NK-92 (cell line): ENCODE results near the gene CCDC88C.
"Not testable (repeated sequence)": the region's sequence is repeated elsewhere in the genome, so short reads cannot be mapped to it uniquely, and the experiment has no call there.

Experiments used
- DNase-seq: peaks from one replicate; lab custom pipeline; 2025; ENCODE audit not compliant: unreplicated experiment; lab: John Stamatoyannopoulos, UW

Gene CCDC88C

DNA sequence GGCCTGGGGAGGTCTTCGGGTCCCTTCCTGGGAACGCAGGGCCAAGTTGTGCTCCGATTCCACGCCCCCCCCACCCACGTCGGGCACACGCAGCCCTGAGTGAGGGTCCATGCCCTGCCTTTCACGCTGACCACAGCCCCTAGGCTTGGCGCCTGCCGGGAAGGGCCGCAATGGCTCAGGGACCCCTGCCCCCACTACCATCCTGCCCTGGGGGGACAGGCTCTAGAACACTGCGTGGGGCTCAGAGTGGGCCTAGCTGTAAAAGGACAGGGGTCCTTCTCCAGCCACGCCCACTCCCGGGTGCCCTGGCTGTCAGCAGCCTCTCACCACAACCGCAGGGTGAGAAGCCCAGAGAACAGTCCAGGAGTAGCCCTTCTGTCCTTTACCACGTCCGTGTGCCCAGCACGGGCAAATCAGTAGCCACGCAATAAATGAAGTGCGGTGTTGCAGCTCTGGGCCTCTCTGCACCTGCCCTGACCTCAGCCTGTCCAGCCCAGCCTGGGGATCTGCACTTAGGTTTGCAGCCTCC, 163.8 kb downstream of the CCDC88C start:
- DNase-seq, result no peak

DNA sequence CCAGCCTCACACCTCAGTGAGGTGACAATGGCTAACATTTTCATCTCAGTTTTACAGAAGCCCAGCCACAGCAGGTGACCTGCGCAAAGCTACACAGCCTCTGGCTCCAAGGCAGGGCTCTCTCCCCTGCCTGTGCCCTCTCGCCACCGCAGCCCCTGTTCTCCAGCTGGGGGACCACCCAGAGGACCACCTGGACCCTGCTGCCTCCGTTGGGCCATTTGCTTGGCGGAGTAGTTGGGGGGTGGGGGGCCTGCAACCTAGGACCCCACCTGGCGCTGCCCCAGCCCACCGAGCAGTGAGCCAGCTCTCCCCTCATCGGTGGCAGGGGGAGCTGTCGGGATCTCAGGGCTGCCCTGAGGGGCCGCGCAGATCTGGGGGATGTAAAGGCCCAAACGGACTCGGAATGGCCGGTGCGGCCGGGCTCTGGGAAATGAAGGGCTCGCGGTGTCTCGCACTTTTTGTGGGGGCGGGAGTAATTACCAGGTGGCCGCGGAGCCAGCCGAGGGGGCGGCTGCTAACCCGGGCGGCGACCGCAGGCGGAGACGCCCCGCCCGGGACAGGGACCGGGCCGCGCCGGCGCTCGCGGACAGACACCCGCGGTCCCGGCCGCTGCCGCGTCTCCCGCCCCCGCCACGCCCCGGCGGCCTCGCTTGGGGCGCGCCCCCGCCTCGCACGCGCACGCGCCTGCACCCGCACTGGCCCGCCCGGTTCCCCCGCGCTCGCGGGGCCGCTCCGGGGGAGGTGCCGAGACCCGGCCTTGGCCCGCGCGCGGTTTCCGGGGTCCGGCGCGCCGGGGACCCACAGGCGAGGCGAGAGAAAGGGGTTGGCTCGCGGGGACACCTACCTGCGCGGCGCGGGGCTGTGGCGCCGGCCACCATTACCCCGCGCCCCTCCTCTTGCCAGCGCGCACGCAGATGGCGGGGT, 164.5 kb downstream of the CCDC88C start:
- no peak for DNase-seq

DNA sequence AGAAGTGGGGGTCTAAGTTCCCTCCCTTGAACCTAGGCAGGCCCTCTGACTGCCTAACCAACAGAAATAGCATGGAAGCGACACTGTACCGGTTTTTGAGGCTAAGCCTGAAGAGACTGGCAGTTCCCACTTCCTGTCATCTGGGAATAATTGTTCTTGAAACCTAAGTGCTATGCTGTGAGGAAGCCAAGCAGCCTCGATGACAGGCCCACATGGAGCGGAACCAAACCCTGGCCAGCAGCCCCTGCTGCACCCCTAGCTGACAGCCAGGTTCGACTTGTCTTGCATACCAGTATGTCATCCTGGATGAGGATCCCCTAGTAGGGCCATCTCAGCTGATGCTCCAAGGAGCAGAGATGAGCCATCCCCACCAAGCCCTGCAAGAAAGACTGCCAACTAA, 166.7 kb downstream of the CCDC88C start:
- no peak for DNase-seq

DNA sequence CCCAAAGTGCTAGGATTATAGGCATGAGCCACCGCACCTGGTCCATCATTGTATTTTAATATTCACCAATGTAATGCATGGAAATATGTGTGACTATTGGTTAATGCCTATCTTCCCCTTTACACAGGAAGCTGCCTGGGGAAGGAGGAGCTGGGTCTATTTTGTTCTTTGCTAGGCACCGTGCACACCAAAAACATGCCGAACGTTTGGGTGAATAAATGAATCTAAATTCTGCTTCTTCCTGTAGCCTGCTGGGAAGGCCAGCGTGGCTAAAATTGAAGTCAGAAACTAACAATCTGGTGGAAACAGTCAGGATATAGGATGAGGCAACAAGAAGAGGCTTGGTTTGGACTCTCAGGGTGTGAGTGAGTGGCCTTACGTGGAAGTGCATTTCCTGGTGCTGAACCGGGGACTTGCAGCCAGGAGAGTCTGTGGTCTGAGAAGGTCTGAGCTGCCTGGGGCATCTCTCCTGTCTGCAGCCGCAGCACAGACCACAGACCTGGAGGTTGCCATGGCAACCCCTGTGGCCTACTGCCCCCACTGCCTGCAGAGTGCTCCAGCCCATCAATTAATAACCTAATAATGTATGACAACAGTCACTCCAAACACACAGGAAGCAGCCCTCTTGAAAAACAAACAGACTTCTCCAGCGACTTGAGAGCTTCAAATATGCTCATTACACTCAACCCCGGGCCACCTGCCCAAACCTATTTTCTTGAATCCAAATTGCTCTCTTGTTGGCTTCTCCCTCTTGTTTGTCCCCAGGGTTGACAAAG, 167.6 kb downstream of the CCDC88C start:
- DNase-seq, result peak; percentile 29

DNA sequence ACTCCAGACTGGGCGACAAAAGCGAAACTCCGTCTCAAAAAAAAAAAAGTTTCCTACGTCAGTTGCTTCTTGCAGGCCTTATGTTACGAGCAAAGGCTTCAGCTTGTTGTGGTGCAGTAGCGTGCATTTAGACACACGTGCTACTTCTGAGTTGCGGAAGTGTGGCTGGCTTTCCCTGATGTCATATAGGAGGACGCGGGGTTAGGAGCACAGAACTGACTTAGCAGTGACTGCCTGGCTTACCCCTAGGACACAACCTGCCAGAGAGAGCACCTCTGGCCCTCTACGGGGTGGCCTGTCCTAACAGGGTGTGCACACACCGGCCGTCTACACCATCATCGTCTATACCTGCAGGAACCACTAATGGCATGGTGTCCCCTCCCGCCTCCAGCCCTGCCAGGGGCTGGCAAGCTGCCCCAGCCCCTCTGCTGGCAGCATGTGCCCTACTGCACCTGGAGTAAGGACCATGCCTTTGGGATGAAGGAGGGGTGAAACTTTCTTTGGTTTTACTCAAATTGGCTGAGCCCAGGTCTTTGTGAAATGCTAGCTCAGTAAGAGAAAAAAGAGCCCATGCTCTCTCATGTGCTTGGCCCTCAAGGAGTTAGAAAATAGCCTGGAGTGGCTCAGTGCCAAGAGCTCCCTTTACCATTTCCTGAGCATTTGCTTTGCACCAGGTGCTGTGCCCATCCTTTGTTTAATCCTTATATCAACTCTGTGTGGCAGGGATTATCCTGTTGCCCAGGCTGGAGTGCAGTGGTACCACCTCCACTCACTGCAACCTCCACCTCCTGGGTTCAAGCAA, 171.4 kb downstream of the CCDC88C start:
- DNase-seq, result no peak

DNA sequence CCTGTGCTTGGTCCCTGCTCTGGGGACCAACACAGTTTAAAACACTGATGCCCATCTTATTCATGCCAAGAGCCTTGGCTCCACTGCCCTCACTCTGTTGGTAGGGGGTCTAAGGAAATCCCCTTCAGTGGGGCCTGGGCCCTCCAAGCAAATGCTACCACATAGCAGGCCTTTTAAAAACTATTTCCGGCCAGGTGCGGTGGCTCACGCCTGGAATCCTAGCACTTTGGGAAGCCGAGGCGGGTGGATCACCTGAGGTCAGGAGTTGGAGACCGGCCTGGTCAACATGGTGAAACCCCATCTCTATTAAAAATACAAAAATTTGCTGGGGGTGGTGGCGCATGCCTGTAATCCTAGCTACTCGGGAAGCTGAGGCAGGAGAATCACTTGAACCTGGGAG, 172.0 kb downstream of the CCDC88C start:
- DNase-seq, result not testable (repeated sequence)

DNA sequence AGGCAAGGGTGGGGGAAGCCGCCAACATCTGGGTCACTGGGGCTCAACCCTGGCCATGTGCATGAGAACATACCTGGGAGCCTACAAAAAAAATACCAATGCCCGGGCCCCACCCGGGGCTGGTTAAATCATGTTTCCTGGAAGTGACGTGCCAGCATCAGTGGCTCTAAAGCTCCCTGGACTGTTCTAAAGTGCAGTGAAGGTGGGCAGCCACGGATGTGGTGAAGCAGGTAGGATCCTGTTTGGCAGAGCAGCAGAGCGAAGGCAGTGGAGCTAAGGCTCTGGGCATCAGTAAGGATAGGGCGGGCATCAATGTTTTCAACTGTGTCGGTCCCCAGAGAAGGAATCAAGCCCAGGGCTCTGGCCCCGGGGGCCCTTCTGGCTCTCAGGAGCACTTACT, 172.6 kb downstream of the CCDC88C start:
- DNase-seq, result no peak

DNA sequence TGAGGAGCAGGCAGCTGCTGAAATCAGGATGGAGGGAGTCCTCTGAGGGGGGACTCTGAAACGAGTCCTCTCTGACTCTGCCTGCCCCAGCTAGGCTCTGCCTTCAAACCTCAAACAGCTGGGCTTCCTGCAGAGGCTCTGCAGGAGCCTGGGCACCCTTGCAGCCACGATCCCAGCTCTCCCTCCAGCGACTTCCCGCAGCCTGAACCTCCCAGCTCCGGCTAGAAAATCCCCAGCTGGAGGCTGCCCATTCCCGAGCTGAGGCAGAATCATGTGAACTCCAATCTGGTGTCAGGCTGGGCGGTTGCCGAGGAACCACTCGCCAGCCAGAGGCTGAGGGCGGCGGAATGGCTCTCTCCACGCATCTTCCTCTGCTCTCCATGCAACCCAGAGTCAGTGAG, 173.1 kb downstream of the CCDC88C start, which contains the start of gene GPR68:
Gene GPR68 (minus strand): TSS at position 204 of the 401 bp plus-strand sequence. CDS start 9,654 bp downstream, outside the sequence.
- no peak for DNase-seq

DNA sequence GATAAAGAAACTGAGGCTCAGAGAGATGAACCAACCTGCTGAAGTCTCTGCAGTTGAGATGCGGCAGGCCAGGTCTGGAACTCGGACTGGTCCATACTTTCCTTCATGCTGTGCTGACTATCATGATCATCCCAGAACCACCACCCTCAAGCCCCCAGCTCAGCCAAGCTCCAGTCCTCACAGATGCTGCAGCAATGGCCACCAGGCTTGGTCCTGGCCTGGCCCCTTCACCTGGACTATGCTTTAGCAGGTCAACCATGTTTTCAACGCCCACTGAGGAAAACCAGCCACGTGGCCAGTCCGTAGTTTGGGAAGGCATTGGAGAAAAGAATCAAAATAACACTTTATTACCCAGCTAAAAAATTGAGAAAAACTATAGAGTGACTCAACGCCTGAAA, 174.5 kb downstream of the CCDC88C start:
- no peak for DNase-seq

DNA sequence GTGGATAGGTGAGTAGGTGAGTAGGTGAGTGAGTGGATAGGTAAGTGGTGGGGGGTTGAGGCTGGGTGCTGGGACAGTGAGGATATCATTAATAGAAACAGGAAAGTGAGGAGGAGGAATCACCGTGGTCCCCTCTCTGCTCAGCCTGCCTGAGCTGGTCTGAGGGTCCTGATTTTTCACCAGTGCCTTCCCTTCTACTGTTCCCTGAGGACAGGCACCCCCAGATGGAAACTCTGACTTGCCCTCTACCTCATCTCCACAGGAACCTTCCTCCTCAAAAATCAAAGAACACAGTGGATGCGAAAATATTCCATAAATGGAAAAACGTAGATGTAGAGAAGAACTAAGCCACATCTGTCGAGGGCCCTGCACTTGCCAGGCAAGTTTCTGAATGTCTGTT, 175.0 kb downstream of the CCDC88C start:
- DNase-seq, result no peak

DNA sequence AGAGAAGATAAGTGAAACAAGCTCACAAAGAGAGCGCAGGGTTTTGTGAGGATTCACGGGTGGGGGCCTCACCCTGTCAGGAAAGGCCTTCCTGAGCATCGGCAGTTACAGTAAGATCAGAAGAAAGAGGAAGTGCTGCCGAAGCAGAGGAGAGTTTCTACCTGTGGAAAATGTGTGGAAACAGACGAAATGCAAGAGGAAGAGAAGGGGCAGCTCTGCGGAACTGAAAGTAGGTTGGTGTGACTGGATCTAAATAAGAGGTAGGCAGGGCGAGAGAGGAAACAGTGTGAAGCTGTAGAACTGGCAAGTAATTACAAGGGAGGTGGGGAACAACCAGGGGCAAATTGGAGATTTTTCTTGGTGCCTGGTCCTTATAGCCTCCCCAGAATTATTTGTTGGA, 175.8 kb downstream of the CCDC88C start:
- no peak for DNase-seq

DNA sequence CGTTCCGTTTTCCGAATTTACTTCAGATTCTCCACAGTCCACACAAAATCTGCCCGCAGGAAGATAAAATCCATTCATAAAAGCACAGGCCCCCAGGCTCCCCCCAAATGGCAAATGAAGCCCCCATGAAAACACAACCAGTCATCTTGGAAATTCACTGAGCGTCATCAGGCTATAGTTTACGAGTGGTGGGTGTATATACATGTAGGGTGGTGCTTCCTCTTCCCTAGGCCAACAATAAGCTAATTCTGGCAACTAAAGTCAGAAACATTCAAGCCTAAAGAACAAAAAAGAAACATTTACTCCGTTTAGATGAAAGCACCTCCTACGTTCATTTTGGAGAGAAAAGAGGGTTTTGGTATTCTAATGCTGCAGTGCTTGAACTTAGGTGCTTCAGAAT, 179.0 kb downstream of the CCDC88C start:
- DNase-seq, result no peak

DNA sequence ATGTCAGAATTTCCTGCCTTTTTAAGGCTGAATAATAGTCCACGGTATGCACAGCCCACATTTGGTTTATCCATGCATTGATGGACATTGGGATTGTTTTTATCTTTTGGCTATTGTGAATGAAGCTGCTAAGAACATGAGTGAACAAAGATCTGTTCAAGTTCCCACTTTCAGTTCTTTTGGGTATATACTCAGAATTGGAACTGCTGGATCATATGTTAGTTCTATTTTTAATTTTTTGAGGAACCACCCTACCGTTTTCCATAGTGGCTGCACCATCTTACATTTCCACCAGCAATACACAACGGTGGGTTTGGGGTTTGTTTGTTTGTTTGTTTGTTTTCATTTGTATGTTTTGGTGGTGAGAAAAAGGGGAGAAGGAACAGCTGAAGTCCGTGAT, 179.5 kb downstream of the CCDC88C start:
- DNase-seq, result no peak

DNA sequence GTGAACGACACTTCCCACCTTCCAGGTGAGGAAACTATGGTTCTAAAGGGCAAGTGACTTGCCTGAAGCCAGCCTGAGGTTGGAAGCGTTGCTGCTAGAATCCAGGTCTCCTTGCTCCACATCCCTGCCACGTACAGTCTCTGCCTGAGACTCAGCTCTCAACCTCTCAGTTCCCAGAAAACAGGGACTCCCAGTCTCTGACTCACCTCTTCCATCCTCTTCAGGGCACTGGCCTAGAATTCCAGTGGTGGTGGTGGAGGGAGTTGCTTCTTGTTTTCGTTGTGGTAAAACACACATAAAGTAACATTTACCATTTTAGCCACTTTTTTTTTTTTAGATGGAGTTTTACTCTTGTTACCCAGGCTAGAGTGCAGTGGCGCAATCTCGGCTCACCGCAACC, 180.4 kb downstream of the CCDC88C start:
- DNase-seq, result no peak

DNA sequence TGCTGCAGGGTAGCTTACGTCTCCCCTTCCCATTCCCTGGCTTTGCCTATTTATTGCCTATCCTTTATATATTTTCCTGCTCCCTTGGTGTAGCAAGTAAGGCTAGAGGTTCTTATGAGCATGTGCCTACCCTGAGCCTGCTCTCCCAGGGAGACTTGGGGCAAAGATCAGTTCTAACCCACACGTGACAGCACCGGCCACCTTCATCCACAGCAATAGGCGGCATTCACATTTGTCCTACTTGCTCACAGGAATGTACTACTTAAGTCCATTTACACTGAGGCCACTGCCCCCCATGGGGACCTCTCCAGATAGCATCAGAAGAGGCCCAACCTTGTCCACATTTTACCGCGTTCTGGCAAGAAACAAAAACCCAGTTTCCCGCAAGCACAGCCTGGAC, 181.8 kb downstream of the CCDC88C start:
- DNase-seq, result no peak

DNA sequence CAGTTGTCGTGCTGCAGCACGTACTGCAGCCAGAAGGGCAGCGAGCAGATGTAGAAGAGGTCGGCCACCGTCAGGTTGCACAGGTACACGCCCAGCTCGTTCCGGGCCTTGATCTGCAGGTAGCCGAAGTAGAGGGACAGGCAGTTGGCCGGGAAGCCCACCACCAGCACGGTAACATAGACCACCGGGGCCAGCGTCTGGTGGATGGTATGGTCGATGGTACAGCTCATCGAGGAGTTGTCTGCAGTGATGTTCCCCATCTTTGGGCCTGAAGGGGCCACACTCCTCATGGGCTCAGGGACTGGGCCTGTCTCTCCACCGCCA, 182.9 kb downstream of the CCDC88C start:
- no peak for DNase-seq

DNA sequence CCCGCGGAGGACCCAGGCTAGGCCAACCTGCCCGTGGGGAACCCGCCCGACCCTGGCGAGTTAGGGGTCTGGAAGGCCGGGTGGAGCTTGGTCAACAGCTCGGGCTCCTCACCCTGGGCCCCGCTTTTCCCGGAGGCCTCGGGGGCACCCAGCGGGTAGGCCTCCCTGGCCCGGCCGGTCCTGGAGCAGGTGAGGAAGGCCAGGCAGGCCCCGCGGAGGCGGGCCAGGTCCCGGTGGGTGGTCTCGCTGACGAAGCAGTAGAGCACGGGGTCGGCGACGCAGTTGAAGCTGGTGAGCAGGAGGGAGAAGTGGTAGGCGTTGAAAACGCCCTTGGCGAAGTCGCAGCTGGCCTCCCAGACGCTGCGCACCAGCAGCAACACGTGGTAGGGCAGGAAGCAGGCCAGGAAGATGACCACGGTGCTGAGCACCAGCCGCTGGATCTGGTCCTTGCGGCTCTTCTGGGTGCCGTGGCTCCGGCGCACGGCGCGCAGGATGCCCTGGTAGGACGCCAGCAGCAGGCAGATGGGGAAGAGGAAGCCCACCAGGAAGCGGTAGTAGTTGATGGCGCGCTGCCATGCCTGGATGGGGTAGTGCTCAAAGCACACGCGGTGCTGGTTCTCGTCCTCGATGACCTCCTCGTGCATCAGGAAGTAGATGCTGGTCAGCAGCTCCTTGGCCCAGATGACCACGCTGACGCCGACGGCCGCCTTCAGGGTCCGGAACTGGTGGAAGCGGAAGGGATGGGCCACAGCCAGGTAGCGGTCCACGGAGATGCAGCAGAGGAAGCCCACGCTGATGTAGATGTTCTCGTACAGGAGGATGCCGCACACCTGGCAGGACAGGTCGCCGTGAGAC, 183.5 kb downstream of the CCDC88C start:
- DNase-seq, result no peak

DNA sequence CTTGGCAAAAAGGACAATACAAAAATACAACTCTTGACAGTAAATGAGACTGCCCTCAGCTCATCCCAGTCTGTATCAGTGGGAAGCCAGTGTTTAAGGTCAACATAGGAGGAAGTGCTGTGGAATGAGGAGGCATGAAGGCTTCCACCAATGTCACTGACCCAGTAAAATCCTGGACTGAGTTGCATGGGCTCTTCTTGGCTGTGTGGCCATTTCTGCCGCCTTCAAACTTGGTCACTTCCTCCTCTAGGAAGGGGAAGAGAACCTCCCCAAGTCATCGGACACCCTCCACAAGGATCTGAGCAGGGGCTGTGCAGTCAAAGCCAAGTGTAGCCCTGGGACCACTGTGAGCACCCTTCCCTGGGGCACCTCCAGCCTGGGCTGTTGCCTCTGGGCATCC, 185.0 kb downstream of the CCDC88C start:
- no peak for DNase-seq

DNA sequence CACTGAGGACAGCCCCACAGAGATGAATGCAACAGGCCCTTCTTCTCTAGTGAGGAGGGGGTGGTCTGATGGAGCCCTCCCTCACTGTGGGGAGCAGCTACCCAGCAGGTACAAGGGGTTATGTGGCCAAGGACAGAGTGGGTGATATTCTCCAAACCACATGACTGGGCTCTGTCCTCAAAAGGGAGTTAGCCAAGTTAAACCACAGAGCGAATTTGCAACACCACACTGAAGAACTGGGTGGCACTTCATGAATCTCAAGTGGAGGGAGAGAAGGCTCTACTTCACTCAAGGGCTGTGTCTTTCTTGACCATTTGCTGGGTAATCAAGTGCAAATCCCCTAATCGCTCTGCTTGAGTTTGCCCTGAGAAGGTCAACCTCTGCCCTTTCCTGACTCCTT, 185.6 kb downstream of the CCDC88C start:
- DNase-seq, result no peak

DNA sequence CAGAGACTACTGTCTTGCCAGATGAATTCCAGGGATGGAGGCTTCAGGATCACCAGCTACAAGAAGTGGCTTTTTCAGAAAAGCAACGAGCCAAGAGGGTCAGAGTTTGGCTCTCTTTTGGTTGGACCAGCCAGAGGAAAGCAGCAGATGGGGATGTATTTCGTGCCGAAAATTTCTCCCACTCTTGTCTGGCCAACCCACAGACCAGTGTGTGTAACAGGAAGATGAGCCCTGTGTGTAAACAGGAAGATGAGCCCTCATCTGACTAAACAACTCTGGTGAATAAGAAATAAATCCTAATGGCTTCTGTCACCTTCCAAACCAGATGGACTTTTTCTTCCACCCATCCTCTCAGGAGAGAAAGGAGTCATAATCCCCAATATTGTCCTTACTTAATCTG, 186.2 kb downstream of the CCDC88C start:
- no peak for DNase-seq
